ENCODE data around the gene EHMT2. TPM values are rescaled to one million over a fixed set of nuclear protein-coding genes. Genes with fewer than 3 reads are reported as not detected.

Gene EHMT2
- total RNA-seq, 2 donors from 2014 or later: 113 to 121 TPM

- Mint-ChIP-seq H3K4me1 (no peaks in the 10 kb centered on the region), H3K36me3 (ENCODE audit: low read depth) (peaks cover 73% of the 10 kb centered on the region), H3K27ac (no peak overlapping the region), H3K27me3 (ENCODE audit: insufficient read depth) (no peaks in the 10 kb centered on the region), H3K4me3 (no peak overlapping the region), H3K9me3 (no peaks in the 10 kb centered on the region)
- Histone ChIP-seq H3K4me3 (ENCODE audit: low read length) (no peak overlapping the region), H3K4me1 (ENCODE audit: control insufficient read depth, insufficient read depth, low read length) (no peaks in the 10 kb centered on the region), H3K9ac (ENCODE audit: extremely low read depth, low read length, poor library complexity, severe bottlenecking) (no peak overlapping the region), H3K27me3 (ENCODE audit: control insufficient read depth, insufficient read depth, low read length, poor library complexity, severe bottlenecking) (no peaks in the 10 kb centered on the region), H3K27ac (ENCODE audit: low read depth, low read length) (no peak overlapping the region), H3K9me3 (ENCODE audit: control insufficient read depth, low read length) (no peaks in the 10 kb centered on the region), H3K36me3 (ENCODE audit: control insufficient read depth, insufficient read depth, low read length) (peaks cover 83% of the 10 kb centered on the region)
- WGBS, 2 experiments (ENCODE audit: insufficient coverage in 1 of 2, insufficient read length in 1 of 2): 80 to 95% methylated on average over 1 to 3 of the region's 3 CpGs
- no peak for DNase-seq
- TF ChIP-seq CTCF (conservative IDR thresholded peaks at IDR 0.05): no peak
Measured at GRCh38 chr6:31889331-31889972, 8.0 kb downstream of the EHMT2 start.

GRCh38 chr6:31888276-31889258 lies 8.9 kb downstream of the EHMT2 start:
- 90 to 96% methylated on average over 21 to 43 of the region's 43 CpGs for WGBS, 2 experiments (ENCODE audit: insufficient coverage in 1 of 2, insufficient read length in 1 of 2)

More at GRCh38 chr6:31888276-31889258, 8.9 kb downstream of the EHMT2 start:
- Histone ChIP-seq H3K4me3 (ENCODE audit: low read length) (no peak overlapping the region), H3K9me3 (ENCODE audit: control insufficient read depth, low read length) (no peaks in the 10 kb centered on the region), H3K36me3 (ENCODE audit: control insufficient read depth, insufficient read depth, low read length) (peaks cover 78% of the 10 kb centered on the region), H3K27me3 (ENCODE audit: control insufficient read depth, insufficient read depth, low read length, poor library complexity, severe bottlenecking) (no peaks in the 10 kb centered on the region), H3K9ac (ENCODE audit: extremely low read depth, low read length, poor library complexity, severe bottlenecking) (no peak overlapping the region), H3K4me1 (ENCODE audit: control insufficient read depth, insufficient read depth, low read length) (no peaks in the 10 kb centered on the region), H3K27ac (ENCODE audit: low read depth, low read length) (no peak overlapping the region)
- peak; percentile 85 for TF ChIP-seq CTCF (conservative IDR thresholded peaks at IDR 0.05)
- H3K36me3 Mint-ChIP-seq (ENCODE audit: low read depth): peaks cover 73% of the 10 kb centered on the region
- no peak overlapping the region for H3K27ac Mint-ChIP-seq
- peak; percentile 83 for DNase-seq
- no peaks in the 10 kb centered on the region for H3K9me3 Mint-ChIP-seq
- no peaks in the 10 kb centered on the region for H3K27me3 Mint-ChIP-seq (ENCODE audit: insufficient read depth)
- H3K4me3 Mint-ChIP-seq: no peak overlapping the region
- no peaks in the 10 kb centered on the region for H3K4me1 Mint-ChIP-seq

Measured in endodermal cell (in vitro differentiated cells).